Stimulated activated CD8-positive, alpha-beta memory T cell treated with anti-CD3 and anti-CD28 coated beads, Interleukin-15, amount 100 ng/mL, for 48 hours (primary cell): ENCODE results near the gene ENTREP3.

Experiments used
- DNase-seq, 2 donors: peaks; one replicate each; pipeline ENCODE4 v3.0.0-alpha.2; 2020; ENCODE audit warnings: low read depth in 2 of 2

ENTREP3 gene

DNA sequence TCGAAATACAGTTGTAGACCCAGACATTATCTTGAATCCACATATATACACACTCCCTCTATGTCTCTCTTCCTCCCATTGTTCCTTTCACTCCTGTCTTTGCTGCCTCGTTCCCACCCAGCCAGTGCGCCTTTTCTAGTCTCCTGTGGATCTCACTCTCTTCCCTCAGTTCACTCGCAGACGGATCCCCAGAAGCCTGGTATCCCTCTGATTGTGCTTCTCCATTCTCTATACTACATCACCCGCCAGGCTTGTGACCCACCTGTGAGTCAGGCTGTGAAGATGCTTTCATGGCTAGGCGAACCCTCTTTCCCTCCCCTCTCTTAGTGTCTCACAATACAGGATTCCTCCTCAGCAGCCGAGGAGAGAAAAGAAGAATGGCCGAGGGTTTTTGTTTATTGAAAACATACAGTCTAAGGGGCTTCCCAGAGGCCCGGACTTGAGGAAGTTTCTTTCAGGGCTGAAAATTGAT lies 23.4 kb upstream of the ENTREP3 start:
- DNase-seq, result no peak

DNA sequence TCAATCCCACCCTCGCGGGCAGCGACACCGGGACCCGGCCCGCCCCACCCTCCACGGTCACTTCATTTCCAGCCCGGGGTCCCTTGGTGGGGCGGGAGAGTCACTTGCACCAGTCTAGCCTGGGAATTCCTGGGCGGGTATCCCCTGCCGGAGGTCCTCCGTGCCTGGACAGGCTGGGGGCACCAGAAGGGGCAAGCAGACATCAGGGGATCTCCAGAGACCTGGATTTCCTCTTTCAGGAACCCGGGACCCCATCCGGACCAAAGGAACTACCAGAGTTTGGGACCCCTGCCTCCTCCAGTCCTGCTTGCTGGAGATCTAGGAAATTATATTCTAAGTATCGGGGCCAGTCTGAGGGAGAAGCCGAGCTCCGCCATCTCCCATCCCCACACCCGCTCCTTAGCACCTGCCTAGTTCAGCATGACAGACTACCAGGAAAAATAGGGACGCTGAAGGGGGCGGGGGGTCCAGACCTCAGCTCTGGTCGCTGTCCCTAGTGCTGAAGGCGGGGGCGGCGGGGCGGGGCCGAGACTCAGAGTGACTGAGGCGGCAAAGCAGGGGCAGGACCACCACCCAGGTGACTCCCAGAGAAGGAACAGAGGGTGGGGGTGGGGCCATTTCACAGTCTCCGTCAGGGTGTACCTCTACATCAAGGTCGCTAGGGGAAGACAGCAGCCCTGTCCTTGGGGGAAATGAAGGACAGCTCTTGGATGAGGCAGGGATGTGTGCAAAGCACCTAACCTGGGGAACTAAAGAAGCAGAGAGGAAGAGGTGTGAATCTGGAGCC lies 22.8 kb upstream of the ENTREP3 start:
- peak; percentile 57 to 68 for DNase-seq

DNA sequence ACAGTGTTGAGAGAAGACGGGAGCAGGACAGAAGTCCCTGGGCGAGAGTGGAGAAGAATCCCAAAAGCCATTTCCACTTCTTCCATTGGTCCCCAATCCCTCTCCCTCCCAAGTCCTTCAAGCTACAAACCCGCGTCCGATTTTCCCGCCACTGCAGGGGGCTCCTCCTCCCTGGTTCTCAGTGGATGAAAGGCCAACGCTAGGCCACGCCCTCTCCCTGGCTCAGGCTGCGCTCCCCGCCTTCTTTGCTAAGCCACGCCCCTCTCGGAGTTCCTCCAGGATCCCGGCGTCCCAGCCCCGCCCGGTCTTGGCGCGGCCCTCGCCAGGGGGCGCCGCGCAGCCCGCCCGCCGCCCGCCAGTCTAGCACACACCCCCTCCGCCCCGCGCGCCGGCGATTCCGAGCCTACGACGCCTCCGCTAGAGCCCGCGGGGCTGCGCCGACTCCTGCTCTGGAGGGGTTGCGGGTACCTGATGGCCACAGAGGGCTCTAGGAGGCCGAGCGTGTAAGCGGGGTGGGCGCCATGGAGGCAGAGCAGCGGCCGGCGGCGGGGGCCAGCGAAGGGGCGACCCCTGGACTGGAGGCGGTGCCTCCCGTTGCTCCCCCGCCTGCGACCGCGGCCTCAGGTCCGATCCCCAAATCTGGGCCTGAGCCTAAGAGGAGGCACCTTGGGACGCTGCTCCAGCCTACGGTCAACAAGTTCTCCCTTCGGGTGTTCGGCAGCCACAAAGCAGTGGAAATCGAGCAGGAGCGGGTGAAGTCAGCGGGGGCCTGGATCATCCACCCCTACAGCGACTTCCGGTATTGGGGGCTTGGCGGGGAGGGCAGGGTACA lies 22.0 kb upstream of the ENTREP3 start, which contains the start of gene HCN3:
Gene HCN3, plus strand, starts transcription at position 394 of the 832 bp plus-strand sequence. Its CDS starts 128 bp downstream, at position 522.
- peak; percentile 94 for DNase-seq

DNA sequence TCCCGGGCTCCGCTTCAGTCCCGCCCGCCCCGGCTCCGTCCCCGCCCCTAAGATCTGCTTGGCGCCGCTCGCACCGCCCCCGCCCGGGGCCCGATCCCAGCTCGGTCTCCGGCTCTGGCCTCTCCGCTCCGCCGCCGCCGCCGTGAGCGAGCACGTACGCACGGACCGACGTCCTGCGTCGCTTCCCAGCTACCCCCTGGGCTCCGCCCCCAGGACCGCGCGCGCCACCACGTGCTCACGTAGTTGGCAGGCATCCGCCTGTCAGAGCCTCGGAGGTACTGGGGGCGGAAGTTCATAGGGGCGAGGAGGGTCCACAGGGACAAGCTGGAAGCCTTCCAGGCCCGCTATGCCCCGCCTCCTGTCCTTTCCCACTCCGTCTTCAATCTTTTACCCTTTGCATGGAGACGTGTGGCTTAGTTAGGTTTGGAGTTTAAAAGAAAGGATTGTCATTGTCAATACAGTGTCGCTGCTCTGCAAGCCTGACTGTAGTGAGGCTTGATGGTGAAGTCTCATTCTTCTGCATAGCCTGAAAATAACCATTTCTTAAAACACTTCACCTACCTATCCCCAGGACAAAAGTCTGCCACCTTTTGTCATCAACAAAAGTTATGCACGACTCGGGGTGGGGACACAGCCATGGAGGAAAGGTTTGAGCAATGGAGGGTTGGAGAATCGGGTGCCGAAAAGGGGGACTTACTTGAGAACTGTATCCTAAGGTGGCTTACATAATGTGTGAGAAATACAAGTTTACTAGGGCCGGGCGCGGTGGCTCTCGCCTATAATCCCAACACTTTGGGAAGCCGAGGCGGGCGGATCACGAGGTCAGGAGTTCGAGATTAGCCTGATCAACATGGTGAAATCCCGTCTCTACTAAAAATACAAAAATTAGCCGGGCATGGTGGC lies 18.3 kb upstream of the ENTREP3 start, which contains the start of gene CLK2:
Gene CLK2, minus strand, starts transcription at position 162 of the 903 bp plus-strand sequence. CDS start 2,527 bp downstream, outside the sequence.
- DNase-seq, result peak; percentile 98

DNA sequence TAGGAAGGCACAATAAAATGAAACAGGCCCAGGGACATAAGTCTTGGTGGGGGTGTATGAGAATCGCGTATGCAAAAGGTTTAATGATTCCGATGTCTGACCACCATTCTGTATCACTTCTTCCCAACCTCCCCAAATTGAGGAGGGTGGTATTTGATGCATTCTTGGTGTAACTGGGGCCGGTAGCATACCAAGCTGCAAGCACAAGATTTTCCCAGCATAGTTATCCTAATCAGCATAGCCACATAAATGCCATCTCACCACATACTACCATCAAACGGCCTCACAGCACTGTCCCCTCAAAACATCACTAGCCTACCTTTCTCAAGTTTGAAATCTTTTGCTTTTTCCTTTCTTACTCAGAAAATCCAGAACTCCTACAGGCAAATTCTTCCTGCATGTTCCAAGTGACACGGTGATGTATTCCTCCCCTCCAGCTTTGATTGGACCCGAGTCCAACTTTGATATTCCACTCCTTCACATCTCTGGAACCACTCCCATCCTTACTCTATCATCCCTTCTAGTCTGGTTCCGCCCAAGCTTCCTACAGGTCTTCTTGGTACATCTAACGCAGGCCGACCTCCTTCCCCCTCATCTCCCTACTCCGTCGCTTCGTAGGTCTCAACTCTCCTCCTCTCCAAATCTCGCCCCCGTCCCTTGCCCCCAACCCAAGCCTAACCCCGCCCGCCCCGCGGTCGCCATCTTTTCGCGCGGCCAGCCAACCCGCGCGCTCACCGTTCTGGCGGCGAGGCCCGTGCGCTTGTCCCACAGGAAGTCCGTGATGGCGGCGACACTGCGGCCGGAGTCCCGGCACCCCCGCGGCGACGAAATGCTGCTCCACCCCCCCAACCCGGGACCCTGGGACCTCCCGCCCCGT lies 17.4 kb upstream of the ENTREP3 start:
- DNase-seq, result no peak

DNA sequence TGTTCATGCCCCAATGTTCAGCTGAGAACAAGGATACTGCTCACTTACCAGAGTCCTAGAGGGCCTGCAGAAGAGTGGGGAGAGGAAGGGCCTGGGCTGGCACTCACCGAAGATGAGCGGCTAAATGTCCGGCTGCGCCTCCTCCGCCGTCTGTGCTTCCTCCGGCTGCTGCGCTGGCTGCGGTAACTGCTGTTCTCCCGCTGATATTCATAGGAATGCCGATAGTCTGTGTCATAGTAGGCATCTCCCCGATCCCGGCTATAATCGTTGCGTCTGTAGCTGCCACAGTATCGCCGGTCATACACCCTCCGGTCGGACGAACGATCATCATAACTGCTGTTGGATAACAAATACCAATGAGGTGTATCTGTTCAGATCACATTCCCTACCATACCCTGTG lies 14.1 kb upstream of the ENTREP3 start:
- no peak for DNase-seq

DNA sequence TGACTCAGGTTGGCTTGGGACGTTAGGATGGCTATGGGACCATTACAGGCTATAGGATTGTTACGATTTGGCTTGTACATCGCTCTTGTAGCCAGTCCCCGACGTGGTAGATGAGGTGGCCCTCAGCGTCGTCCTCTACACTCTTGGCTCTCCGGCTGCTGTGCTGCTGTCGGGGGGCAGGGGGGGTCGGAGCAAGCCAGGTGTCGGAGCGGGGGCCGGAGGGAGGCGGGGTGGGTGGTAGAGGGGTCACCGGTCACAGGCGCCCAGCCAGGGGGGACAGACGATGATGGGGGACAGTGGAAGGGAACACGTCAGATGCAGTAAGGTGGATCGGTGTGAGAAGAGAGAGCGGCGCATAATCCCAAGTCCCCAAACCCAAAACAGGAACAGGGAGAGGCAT lies 13.3 kb upstream of the ENTREP3 start:
- DNase-seq, result no peak

DNA sequence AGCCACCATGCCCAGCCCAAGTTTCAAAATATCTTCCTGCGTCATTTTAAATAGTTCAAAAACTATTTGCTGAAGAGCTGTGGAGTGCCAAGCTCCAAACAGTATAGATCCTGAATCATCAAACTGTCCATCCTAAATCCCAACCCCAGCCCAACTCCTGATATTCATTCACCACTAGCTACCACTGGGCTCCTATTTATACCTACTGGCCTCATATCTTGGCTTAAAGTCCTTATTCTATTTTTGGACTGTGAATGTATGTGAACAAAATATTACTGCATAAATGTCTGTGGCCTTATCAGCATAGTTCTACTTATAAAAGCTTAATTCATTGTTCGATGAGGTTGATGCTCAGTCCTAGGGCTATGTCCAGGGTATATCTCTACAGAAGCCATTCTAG lies 12.1 kb upstream of the ENTREP3 start:
- DNase-seq, result no peak

DNA sequence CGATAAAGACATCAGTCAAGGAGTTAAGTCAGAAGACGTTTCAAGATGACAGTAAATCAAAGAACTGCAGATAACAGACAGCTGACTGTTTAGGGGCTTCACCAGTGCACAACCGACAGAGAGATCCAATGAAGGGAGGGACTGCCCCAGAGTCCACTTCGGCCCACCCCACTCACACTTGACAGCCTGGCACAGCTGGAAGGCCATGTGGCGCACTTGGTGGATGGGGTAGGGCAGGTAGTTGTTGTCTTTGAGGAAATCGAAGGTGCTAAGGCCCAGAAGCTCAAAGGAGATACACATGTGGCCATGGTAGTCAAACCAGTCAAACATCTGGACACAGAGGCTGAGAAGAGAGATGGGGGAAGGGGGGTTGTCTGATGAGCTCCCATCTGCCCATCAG lies 11.3 kb upstream of the ENTREP3 start:
- no peak for DNase-seq

DNA sequence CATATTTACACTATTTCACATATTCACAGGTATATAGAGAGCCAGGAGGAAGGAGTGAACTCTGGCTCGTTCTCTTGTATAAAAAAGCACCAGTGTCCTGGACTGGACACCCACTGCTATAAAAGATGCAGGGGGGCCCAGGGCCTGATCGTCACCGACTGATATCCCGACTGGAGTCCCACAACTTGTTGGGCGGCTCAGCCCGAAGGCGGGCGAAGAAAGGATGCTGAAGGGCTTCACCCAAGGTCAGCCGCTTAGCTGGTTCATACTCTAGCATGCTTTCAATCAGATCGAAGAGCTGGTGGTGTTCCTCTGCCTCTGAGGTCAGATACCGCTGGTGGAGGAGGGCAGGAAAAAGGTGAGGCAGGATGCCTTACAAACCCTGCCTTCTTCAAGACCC lies 7.8 kb upstream of the ENTREP3 start:
- no peak for DNase-seq

DNA sequence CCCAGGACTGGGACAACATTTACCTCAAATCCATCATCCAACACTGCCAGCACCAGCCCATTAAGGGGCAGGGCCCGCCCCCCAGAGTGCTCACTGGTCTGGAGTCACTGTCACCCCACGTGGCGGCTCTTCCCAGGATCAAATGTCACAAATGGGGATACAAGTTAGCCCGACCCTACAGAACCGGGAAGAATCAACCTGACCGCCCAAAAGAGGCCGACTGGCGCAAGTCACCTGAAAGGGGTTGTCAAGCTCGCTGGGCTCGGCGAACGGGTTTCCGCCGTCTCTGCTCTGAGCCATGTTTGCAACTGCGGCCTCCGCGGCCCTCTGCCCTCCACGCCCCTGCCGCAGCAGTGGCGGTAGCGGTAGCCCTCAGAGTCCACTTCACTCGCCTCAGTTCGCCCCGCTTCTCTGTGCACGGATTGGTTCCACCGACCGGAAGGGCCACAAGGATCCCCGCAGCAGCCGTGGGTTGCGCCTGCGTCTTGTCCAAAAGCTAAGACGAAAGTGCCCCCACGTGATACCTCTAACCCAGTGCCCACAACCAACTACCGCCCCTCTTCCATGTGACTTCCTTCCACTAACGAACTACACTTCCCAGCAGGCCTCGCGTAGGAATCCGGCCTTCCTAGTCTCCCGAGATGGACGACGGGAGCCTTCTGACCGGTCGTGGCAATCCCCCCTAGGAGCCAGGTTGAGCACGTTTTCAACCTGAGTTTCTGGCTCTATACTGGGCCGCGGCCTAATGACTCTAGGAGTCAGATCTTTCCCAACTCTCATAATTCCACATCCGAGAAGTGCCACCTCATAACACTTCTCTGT lies 6.8 kb upstream of the ENTREP3 start, which contains the start of gene SCAMP3:
Gene SCAMP3, minus strand, starts transcription at position 509 of the 822 bp plus-strand sequence. Its CDS starts 209 bp downstream, at position 300.
- DNase-seq, result peak; percentile 87

DNA sequence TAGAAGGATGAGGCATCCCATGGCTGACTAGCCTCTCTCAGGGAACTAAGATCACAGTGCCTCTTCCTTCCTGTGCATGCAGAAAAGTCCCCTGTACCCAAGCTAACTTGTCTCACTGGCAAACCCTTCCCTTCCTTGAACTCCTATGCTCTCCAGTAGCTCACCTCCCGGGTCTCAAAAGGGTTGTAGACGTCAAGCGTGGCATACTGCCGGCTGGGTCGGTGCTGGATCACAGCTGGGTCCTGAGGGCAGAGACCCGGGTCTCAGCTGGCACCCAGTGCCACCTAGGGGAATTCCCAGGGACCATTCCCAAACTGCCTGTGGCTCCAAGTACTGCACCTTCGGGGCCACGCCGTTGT lies 6.2 kb upstream of the ENTREP3 start:
- DNase-seq, result no peak

DNA sequence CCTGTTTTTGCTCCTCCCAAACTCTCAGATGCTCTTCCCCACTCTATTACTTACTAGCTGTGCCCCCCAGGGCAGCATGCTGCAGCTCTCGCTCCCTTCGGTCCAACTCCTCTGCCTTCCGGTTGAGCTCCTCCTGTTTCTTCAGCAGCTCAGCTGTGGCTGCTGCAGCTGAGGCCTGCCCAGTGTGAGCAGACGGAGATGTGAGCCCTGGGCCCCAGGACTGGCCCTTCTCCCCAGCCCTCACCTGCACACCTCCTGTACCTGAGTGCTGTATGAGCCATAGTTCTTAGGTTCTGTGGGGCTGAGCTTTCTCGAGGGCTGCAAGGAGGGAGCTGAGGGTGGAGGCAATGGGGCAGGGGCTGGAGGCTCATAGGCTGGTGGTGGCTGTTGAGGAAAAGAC lies 5.0 kb upstream of the ENTREP3 start:
- DNase-seq, result no peak

DNA sequence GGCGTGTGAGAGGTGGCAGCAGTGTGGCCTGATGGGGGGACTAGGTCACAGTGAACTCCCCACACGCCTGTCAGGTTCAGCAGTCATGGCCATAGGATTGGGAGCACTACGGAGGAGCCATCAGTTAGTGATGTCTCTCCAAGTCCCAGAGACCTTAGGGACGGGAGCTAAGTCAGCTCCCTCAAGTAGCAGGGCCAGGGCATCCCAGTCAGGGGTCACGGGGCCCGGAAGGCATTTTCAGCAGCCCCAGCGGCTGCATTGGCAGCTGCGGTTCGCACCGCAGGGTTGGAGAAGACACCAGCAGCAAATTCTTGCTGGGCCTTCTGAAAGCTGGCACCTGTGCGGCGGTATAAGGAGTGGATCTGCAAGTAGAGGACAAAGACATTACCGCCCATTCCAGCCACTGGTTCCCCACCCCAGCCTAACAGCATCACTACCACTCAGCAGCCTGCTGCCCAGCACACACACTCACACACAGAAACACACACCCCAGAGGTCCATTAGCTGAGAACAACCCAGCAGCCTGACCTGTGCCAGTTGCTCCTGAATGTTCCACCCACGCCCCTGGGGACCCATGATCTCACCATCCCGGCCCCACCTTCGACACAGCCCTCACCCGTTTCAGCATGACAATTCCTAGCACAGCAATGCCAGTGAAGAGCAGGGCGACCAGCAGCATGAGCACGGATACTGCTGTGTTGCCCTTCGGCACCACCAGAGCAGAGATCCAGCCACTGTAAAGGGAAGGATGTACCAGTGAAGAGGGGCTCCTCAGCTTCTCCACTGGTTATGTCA lies 972 bp upstream of the ENTREP3 start:
- DNase-seq, result no peak

DNA sequence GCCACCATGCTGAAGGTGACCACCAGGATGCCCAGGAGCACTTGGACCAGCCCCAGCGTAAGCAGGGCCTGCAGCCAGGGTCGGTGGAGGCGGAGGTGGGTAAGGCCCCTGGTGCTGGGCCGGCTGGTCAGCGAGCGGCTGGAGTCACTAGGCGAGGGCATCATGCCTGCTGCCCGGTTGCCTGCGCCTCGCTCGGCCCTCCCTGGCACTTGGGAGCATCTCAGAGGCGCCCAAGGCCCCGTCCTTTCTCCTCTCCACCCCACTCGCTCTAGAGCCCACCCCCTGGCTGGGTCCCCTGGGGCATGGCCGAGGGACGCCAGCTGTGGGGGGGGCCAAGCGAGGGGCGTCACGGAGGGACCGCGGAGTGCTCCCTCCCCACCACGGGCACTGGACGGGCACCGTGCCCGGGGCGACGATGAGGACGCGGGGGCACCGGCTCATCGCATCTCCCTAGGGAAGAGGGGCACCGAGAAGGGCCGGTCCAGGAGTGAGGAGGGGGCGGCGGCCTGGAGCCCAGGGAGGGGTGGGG lies 505 bp downstream of the ENTREP3 start:
- no peak for DNase-seq

DNA sequence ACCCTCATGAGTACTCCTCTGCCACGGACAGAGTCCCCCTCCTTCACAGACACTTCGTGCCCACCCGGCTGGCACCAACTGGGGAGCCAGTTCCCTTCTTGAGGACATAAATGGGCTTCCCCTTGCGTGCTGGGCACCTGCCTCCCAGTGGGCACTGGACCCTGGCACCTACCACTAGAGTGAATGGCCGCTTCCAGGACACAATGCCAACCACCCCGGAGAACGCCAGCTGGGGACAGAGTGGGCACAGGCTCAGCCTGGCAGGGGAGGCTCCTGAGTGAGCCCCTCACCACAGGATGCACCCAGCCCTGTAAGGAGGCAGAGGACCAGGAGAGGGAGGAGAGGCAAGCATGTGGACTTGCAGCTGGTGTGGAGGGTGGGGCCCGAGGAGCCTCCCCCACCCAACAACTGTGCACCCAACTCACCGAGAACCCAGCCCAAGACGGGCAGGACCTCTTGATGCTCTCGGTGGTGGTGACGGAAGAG lies 1.0 kb downstream of the ENTREP3 start:
- DNase-seq, result no peak

DNA sequence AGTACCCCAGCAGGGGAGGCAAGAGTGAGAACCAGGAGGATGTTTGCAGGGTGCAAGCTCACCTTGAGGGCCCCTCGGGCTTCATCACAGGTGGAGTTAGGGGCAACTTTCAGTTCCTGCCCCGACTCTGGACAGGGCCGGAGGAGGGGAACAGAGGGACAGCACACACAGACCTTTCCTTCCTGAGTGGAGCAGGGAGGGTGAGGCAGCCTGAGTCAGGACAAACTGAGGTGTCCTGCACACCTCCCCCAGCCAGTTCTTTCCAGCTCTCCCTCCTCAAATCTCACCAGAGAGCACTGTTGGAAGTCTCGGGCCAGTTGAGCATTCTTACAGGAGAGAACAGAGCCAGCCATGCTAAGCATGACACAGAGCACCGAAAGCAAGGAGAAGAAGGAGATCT lies 1.5 kb downstream of the ENTREP3 start:
- DNase-seq, result no peak

DNA sequence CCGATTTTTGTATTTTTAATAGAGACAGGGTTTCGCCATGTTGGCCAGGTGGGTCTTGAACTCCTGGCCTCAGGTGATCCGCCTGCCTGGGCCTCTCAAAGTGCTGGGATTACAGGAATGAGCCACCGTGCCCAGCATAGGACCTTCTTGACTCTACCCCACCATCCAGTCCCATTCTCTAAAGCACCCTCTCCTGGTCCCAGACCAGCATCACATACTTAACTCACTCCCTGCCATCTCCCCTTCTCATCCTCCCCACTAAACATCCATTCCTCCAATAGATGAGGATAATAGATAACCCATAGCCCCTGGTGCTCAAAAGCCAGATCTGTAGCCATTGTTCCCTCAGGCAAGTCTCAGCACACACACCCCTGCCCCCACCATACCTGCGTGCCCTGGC lies 2.1 kb downstream of the ENTREP3 start:
- no peak for DNase-seq
